Measurements from ENCODE around the gene KDM4C.

The KDM4C gene

DNA sequence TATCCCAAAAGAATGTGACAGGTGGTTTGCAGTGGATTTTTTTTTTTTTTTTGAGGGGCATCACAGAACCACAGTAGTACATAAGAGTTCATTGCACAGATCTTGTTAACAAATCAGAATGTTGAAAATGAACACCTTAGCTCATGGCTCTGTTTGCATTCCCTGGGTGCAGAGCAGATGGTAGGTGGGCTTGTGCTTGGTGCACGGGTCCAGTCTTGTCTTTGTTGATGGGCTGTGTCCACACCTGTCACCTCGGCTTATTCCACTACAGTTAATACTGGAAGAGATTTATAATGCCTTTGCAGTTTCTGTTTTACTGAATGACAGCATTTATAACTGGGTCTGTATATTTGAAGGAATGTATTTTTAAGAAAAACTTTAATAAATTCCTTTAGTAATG lies 146.6 kb downstream of the KDM4C start:
- DNase-seq (ENCODE audit: low read depth in 2 of 2), result no peak

DNA sequence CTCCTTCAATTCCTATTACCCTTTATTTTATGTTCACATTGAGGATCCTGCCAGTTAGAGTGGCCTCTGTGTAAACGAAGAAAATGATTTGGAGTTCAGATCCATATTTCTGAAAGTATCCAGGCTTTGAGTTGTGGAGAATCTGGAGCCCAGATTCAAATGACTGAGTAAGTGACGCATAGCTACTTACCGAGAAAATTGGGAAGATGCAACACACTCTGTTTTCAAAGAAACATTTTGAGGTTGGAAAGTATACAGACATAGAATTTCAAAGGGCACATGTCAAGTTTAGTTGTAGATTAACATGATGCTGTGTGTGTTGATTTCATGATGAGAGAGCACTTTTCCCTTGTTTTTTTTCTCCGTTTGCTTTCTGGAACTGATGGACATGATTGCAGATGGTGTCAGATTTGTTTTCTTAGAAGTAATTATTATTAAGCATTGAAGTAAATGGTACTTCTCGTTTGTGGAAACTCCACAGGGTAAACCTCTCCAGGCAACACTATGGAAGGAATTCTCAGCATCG lies 148.1 kb downstream of the KDM4C start:
- DNase-seq (ENCODE audit: low read depth in 2 of 2), result no peak

DNA sequence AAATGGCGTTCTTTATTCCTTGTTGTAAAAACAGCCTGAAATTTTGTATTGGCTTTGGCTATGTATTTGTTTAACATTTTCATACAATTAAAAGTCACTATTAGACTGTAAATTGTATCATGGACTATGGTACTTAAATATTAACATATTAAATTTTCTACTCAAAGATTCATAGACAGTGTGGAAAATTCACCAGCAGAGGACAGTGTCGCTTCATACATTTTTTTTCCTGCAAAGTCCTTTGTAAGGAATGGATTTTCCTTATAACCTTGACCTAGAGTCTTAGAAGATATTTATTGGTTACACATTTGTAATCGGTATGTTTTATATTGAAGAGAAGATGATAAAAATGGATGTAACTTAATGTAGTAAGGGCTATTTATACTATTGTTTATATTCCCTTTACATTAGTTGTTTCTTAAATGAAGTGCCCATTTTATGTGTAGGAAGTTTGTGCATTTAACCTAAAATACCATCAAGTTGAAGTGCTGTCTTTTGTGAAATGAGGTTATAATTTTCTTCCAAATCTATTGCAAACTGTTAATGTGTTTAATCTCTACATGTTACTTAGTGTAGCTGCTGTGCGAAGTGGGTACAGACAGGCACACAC lies 150.1 kb downstream of the KDM4C start:
- DNase-seq (ENCODE audit: low read depth in 2 of 2), result no peak

DNA sequence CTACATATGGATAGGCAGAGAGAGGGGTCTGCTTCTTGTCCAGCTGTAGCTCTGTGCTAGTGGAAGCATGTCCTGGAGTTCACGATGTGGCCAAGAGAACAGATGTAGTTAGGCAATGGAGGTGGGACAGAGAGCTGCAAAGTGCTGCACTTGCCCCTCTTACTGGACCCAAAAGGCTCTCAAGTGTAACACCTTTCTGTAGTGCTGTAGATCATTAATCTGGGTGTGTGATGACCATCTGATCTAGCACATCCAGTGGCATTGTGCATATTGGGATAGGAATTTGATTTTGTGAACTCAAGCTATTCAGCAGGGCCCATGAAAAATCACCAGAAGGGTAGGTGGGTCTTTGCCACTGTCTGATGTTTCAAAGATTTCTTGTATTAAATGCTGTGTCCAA lies 151.4 kb downstream of the KDM4C start:
- DNase-seq (ENCODE audit: low read depth in 2 of 2), result no peak

DNA sequence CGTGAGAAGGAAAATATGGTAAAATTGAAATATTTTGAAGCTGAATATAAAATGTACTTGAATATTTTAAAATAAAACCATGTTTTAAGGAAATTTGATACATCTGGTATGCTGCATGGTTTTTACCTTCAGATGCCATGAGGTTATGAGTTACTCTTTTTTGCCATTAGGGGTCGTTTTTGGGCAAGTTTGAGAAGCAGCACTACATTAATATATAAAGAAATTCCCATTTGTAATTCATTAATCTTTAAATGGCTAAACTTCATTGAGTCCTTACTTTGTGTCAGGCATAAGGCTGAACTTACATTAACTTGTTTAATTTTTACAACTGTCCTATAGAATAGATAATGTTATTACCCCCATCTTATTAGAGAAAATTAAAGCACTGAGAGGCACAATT lies 152.3 kb downstream of the KDM4C start:
- no peak for DNase-seq (ENCODE audit: low read depth in 2 of 2)

DNA sequence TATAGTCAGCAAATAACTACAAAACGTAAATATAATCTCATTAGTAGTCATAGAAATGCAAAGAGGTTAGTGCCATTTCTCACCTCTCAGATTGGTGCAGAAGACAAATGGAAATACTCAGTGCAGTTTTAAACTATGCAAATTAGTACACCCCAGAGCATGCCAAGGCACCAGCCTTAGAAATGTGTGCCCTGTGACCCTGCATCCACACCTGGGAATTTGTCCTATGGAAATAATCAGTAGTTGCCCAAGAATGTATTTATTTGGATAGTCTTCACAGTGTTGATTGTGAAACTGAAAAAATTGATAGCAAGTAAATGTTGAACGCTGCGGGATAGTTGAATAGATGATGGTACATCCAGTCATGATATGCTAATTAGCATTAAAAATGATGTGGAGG lies 152.7 kb downstream of the KDM4C start:
- no peak for DNase-seq (ENCODE audit: low read depth in 2 of 2)

DNA sequence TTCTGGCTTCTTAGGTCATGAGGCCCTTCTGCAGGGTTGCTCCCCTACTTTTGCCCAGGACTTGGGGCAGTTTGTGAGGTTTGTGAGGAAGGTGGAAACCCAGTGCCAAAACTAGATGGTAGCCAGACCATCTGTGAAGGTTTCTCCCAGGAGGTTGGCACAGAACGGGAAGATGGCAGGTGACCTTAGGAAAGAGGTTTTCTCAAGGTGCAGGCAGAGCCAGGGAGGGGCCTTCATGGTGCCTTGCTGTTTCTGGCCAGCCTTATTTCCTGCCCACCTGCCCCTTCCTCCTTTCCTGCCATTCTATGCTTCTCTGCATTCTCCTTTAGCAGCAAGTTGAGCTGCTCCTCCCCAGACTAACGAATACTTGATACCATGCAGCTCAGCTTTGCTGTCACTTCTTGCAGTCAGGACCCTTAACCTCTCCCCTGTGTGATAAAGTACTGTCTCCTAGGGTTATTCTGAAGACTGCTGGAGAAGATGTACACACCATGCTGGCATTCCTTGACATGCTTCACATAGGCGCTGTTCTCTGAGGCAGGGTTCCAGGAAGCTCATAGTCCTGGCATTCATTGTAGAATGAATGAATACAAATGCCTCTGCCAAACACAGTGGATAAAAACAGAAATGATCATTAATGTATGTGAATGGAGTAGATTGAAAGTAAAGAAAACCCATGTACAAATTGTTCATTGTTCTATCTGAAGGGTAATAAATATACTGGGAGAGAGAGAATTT lies 154.3 kb downstream of the KDM4C start:
- no peak for DNase-seq (ENCODE audit: low read depth in 2 of 2)

DNA sequence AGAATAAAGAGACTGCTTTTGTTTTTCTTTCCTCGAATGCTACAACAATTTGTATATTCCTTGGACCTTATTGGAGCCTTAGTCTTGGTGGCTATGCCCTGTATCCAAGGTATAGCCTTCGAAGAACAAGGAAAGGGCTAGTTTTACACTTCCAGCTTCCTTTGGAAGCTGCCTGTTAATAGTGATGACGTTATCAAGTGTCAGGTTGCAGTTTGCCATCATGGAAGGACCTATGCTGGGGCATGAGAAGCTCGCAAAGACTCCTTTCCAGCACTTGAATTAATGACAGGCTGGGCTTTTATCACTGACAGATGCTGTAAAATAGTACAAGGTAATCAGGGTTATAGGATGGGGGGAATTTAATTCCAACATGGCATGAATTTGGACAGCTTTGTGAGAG lies 157.9 kb downstream of the KDM4C start:
- DNase-seq (ENCODE audit: low read depth in 2 of 2), result no peak

DNA sequence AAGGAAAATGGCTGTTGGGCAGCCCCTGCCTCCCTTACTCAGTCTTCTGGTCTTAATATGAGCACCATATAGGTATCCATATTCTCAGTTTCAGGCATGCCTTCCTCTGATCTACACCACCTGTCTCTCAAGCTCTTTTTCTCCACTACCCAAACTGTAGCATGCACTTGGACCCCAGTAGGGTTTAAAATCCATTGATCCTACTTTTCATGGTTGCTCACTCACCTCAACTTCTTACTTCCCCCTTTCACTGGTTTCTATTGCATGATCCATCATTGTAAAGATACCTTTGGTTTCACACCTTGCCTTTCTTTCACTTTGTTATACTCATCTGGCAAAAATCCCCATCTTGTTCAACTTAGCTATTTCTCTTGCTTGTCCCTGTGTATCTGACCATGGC lies 159.4 kb downstream of the KDM4C start:
- no peak for DNase-seq (ENCODE audit: low read depth in 2 of 2)

DNA sequence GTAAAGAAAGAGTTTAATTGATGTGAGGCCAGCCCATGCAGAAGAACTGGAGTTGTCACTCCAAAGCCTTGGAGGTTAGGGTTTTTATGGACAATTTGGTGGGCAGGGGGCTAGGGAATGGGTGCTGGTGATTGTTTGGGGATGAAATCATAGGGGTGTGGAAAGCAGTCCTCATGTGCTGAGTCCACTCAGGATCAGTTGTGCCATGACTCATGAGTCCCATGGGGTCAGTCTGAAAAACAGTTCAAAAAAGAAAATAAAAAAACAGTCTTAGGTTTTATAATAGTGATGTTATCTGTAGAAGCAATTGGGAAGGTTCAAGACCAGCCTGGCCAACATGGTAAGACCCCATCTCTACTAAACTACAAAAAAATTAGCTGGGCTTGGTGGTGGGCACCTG lies 162.3 kb downstream of the KDM4C start:
- DNase-seq (ENCODE audit: low read depth in 2 of 2), result no peak

DNA sequence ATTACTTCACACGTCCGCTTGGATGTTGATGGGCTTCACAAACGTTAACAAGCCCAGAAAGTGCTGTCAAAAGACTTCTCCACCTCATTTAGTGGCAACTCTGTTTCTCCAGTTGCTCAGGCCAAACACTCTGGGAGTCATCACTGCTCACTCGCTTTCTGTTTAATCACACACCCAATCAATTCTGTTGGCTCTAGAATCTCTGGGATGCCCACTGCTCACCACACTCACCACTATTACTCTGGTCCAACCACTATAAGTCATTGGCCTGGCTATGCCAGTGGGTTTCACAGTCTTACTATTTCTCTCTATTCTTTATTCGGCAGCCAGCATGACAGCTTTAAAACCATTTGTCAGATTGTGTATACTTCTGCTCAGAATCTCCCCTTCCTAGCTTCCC lies 163.5 kb downstream of the KDM4C start:
- DNase-seq (ENCODE audit: low read depth in 2 of 2), result no peak

DNA sequence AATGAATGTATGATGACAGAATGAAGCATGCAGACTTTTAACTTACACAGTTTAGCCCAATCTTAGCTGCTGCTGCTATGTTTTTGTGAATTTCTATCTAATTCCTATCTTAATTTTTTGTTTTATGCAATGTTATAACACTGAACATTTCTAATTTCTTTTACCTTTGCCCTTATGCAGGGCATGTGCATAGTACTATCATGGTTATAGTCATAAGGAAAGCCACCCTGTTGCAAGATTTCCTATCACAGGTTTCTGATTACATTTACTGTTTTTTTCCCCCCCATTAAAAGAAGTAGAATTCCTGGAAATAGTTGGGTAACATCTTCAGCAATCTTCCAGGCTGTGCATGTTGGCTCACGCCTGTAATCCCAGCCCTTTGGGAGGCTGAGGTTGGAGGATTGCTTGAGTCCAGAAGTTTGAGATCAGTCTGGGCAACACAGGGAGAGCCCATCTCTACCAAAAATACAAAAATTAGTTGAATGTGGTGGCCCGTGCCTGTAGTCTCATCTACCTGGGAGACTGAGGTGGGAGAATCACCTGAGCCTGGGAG lies 164.4 kb downstream of the KDM4C start:
- no peak for DNase-seq (ENCODE audit: low read depth in 2 of 2)

DNA sequence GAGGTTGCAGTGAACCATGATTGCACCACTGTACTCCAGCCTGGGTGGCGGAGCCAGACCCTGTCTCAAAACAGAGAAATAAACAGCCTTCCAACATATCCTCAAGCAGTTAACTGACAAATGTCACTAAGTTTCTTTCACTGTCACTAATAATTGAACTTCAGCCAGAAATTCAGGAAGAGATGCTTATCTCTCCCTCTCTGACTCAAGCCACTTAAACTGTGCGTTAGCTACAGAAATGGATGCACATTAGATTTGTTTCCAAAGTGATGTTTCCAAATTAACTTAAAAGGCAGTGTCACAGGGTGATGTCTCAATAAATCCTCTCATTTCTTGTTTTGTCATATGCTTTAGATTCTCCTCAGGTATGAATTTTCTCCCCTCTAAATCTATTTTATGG lies 164.9 kb downstream of the KDM4C start:
- no peak for DNase-seq (ENCODE audit: low read depth in 2 of 2)

DNA sequence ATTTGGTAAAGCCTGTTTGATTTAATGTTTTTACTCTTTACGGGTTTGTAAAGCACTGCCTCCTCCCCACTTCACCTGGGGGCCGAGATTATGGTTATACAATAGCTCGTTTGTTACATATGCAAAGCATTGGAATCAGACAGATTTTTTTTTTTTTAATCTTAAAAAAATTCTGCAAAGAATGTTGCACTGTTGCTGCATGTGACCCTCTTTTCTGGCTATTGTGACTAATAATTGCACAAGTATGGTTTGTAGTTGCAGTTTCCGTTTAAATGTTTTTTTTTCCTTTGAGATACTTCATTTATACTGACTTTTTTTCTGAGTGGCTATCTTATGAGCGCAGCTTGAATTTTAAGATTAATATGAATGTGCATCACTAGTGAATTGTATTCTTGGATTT lies 165.3 kb downstream of the KDM4C start:
- no peak for DNase-seq (ENCODE audit: low read depth in 2 of 2)

DNA sequence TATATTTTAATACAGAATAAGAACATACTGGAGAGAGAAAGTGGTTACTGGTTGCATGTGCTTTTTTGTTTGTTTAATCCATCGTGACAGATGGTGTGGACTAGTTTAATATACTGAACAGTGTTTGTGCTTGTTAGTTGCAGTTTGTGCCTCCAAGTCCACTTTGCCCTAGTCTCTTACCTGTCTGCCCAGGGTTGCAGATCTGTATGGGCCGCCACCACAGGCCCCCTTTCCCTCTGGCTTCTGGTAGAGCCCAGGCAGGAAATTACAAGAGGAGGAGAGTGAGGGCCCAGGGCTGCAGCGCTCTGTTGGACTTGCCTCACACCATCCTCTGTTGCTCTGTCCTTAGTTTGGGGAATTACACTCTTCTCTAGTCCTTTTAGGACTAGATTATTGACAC lies 166.4 kb downstream of the KDM4C start:
- no peak for DNase-seq (ENCODE audit: low read depth in 2 of 2)

DNA sequence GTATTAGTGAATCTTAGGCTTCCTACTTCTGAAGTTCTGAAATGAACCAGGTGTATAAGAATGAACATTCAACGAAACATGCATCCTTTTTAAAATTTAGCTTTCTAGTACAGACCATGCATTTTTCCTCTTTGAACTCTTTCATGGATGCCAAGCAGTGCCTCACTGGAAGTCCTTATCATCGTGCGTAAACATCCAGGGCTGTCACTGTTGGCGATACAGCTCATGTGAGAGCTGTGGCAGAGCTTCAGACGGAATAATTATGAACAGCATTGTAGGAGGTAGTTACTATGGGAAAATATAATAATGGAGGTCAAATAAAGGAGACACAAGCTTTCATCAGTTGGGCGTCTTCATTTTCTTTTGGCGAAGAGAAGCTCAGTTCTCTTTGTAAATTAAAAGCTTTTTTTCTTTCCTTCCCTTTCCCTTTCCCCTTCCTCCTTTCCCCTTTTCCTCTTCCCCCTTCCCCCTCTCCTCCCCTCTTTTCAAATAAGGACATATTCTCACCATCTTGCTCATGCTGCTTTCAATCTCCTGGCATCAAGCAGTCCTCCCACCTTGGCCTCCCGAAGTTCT lies 167.3 kb downstream of the KDM4C start:
- DNase-seq (ENCODE audit: low read depth in 2 of 2), result no peak

DNA sequence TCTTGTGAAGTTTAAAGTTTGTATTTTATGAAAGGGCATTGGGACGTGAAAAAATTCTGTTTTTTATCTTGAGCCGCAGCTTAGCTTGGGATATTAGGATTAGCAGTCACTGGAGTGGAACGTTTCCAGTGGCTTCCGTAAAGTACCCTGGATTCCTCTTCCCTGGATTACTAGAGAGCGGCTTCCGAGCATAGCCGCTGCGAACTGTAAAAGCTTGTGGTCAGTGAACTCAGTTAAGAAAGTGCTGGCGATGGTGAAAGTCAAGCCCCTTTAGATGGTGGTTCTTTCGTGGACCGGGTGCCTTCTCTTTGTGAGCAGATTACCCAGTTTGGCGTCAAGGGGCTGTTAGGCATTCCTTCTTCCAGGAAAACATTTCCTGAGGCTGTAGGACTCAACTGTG lies 168.1 kb downstream of the KDM4C start:
- DNase-seq (ENCODE audit: low read depth in 2 of 2), result no peak

DNA sequence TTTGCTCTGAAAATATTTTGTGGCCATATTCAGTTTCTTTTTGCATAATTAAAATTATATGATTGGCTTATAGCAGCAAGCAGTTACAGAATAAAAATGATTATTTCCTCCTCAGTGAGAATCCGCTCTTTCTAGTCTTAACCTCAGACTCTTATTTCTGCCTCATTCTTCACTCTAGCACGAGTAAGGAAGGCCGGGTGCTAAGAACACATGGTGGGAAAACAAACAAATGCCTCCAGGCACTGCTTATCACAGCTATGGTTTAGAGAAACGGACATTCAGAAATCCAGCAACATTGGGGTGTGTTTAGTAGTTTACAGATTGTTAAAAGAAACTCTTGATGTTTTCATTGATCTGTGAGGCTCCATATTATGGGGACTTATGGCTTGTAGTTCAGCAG lies 168.7 kb downstream of the KDM4C start:
- no peak for DNase-seq (ENCODE audit: low read depth in 2 of 2)

DNA sequence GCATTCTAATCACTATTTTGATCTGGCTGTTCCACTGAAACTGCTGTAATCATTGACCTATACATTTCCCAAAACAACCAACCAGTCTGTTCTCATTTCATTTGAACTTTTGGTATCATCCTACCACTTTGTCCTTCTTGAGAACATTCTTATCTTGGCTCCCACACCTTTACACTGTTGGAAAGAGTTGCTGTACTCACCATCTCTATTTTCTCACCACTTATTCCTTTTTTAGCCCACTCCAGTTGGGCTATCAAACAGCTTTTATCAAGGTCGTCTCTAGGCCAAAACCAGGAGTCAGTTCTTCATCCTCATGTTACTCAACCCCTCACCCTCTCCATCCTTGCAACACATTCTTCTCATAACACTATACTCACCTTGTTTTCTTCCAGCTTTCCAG lies 170.1 kb downstream of the KDM4C start:
- DNase-seq (ENCODE audit: low read depth in 2 of 2), result no peak

DNA sequence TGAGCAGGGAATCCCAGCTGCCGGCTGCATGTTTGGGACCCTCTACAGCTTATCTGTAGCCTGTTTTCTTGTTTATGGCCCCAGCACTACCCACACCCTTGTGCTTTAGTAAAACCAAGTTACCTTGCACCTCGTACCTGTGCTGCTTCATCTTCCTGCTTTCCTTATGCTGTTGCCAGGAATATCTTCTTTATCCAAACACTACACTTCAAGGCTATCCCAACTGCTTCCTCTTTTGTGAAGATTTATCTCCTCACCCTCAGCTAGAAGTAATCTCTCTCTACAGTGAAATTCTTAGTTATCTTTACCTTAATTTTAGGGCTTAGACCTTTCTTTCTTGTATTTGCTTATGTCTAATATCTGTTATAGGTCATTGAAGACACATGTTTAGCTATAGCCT lies 171.1 kb downstream of the KDM4C start:
- DNase-seq (ENCODE audit: low read depth in 2 of 2), result no peak

DNA sequence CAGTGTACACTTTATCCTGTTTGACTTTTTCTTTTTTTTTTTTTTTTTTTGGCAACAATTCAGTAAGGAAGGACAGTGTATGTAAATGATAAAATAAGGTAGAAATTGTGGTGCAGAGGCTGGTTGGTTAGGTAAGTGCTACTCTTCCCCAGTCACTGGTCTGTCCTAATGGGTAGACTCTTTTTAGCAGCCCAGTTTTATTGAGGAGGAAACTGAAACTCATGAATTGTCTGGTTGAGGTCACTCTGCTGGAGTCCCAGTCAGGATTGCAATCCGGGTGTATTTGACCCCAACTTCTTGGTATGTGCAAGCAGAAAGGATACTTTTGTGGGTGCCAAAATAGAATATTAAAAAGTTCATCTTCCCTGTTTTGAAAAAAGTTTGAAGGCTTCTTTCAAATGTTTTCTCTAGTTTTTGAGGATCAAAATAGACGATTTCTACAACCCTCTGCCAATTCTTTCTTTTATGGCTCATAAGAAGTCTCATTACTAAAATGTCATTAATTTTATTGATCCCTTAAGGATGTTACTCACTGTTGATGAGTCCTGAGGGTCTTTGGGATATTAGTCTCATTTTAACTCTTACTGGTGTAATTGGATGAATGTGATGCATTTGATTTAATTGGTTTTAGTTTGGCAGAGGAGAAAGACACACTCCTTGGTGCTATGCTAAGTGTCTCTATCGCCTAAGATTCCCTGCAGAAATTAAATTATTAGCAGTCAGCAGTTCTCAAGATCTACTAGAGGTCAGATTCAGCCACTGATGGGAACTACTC lies 171.9 kb downstream of the KDM4C start:
- DNase-seq (ENCODE audit: low read depth in 2 of 2), result no peak

DNA sequence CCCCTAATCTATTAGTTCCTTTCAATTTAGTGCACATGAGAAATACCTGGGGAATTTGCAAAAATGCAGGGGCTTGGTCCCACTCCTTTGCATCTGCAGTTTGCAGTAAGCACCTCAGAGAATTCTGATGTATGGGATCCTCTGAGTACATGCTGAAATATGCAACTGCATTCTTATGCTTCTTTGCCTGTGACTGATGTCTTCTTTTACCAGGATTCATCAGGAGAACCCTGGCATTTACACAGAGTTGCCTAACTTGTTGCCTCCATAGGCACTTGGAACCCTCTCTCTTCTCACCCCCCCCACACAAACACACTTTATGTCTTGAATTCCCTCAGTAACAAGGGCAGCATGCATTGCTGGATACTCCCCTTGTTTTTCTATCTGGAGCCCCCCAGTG lies 173.1 kb downstream of the KDM4C start:
- no peak for DNase-seq (ENCODE audit: low read depth in 2 of 2)

All from stimulated activated CD4-positive, alpha-beta T cell treated with anti-CD3 and anti-CD28 coated beads, Interleukin-4, amount 100 ng/mL, for 48 hours (primary cell).